Activated naive CD4-positive, alpha-beta T cell treated with anti-CD3 and anti-CD28 coated beads, Interleukin-2, amount 50 U/mL, for 16 hours (primary cell): ENCODE measurements around the gene SORCS1.

Experiments used
- DNase-seq: peaks from one replicate; pipeline ENCODE4 v3.0.0-alpha.2; 2020

The SORCS1 gene

GRCh38 chr10:107103174-107104025, 61.1 kb downstream of the SORCS1 start:
- DNase-seq = no peak

GRCh38 chr10:107098326-107098725, 66.2 kb downstream of the SORCS1 start:
- no peak for DNase-seq

GRCh38 chr10:107094824-107095522, 69.5 kb downstream of the SORCS1 start:
- no peak for DNase-seq

GRCh38 chr10:107092321-107092720, 72.2 kb downstream of the SORCS1 start:
- no peak for DNase-seq

- DNase-seq = no peak
Measured at GRCh38 chr10:107091126-107091525, 73.4 kb downstream of the SORCS1 start.

- DNase-seq = no peak
Measured at GRCh38 chr10:107085665-107086525, 78.6 kb downstream of the SORCS1 start.

- DNase-seq = no peak
Measured at GRCh38 chr10:107083388-107084009, 81.0 kb downstream of the SORCS1 start.

- no peak for DNase-seq
Measured at GRCh38 chr10:107081644-107082043, 82.9 kb downstream of the SORCS1 start.

- DNase-seq = no peak
Measured at GRCh38 chr10:107075117-107075516, 89.4 kb downstream of the SORCS1 start.

- DNase-seq = no peak
Measured at GRCh38 chr10:107072786-107073185, 91.7 kb downstream of the SORCS1 start.

- no peak for DNase-seq
Measured at GRCh38 chr10:107072028-107072427, 92.5 kb downstream of the SORCS1 start.

- DNase-seq = no peak
Measured at GRCh38 chr10:107071301-107071700, 93.2 kb downstream of the SORCS1 start.

GRCh38 chr10:107067843-107068242, 96.7 kb downstream of the SORCS1 start:
- no peak for DNase-seq

GRCh38 chr10:107064075-107064474, 100.4 kb downstream of the SORCS1 start:
- DNase-seq = no peak

GRCh38 chr10:107059872-107060271, 104.6 kb downstream of the SORCS1 start:
- no peak for DNase-seq

GRCh38 chr10:107059068-107059804, 105.3 kb downstream of the SORCS1 start:
- DNase-seq = no peak

GRCh38 chr10:107058331-107058730, 106.2 kb downstream of the SORCS1 start:
- no peak for DNase-seq

- no peak for DNase-seq
Measured at GRCh38 chr10:107056182-107056581, 108.3 kb downstream of the SORCS1 start.

GRCh38 chr10:107054469-107055156, 109.9 kb downstream of the SORCS1 start:
- DNase-seq = no peak

- DNase-seq = no peak
Measured at GRCh38 chr10:107051769-107052168, 112.7 kb downstream of the SORCS1 start.

- no peak for DNase-seq
Measured at GRCh38 chr10:107043461-107043860, 121.0 kb downstream of the SORCS1 start.
